Measurements from ENCODE around the gene NFRKB. TPM values are rescaled to one million over a fixed set of nuclear protein-coding genes. Genes with fewer than 3 reads are reported as not detected.

The NFRKB gene
- total and polyA plus RNA-seq, 11 donors: 5.0 to 23.1 (median 12.1) TPM

GRCh38 chr11:129930296-129930695 is 34.9 kb upstream of the NFRKB start:
- ATAC-seq: no peak

GRCh38 chr11:129929721-129930120 is 34.3 kb upstream of the NFRKB start:
- 88 to 94% (median 90%) methylated on average over 2 of the region's 2 CpGs for WGBS, 4 donors

More at GRCh38 chr11:129930296-129930695, 34.9 kb upstream of the NFRKB start:
- Histone ChIP-seq H3K9me3 (no peaks in the 10 kb centered on the region), H3K36me3 (peaks cover 0 to 64% (median 23%) of the 10 kb centered on the region in 9 donors), H3K27ac (no peak overlapping the region), H3K27me3 (no peaks in the 10 kb centered on the region), H3K4me3 (no peak overlapping the region), H3K4me1 (no peaks in the 10 kb centered on the region)
- DNase-seq: no peak
- 86 to 93% (median 88%) methylated on average over 6 of the region's 6 CpGs for WGBS, 4 donors
- TF ChIP-seq POLR2A (IDR thresholded peaks at IDR 0.05) (no peak), CTCF (IDR thresholded peaks at IDR 0.05) (no peak)
- intact Hi-C loops (cut with DNase I): loop anchor here in 1 of 10 donors (10.0 kb wide), 1 partner anchor 65 kb away; no protein-coding TSS in a partner anchor

GRCh38 chr11:129928923-129929692 is 33.7 kb upstream of the NFRKB start:
- Histone ChIP-seq H3K36me3 (peaks cover 0 to 66% (median 27%) of the 10 kb centered on the region in 9 donors), H3K4me3 (no peak overlapping the region), H3K4me1 (no peaks in the 10 kb centered on the region), H3K27ac (no peak overlapping the region), H3K27me3 (no peaks in the 10 kb centered on the region), H3K9me3 (no peaks in the 10 kb centered on the region)
- intact Hi-C loops (cut with DNase I): loop anchor here in 2 of 10 donors (10.0 kb wide), 2 partner anchors 66 to 76 kb away; partner anchors contain the start of gene PRDM10 (in 1 of the 2)
- TF ChIP-seq CTCF (IDR thresholded peaks at IDR 0.05) (no peak), POLR2A (IDR thresholded peaks at IDR 0.05) (no peak)
- ATAC-seq: no peak
- WGBS, 4 donors: 95 to 98% (median 96%) methylated on average over 3 of the region's 3 CpGs
- no peak for DNase-seq

More at GRCh38 chr11:129929721-129930120, 34.3 kb upstream of the NFRKB start:
- DNase-seq: no peak
- no peak for ATAC-seq
- Histone ChIP-seq H3K4me3 (no peak overlapping the region), H3K36me3 (peaks cover 0 to 67% (median 27%) of the 10 kb centered on the region in 9 donors), H3K9me3 (no peaks in the 10 kb centered on the region), H3K4me1 (no peaks in the 10 kb centered on the region), H3K27me3 (no peaks in the 10 kb centered on the region), H3K27ac (no peak overlapping the region)
- no peak for TF ChIP-seq POLR2A (IDR thresholded peaks at IDR 0.05)
- no peak for TF ChIP-seq CTCF (IDR thresholded peaks at IDR 0.05)
- intact Hi-C loops (cut with DNase I): loop anchor here in 3 of 10 donors (10.0 kb wide), 2 partner anchors 65 to 75 kb away; partner anchors contain the start of gene PRDM10 (in 1 of the 3)

GRCh38 chr11:129922674-129923073 is 27.3 kb upstream of the NFRKB start:
- Histone ChIP-seq H3K27me3 (no peaks in the 10 kb centered on the region), H3K9me3 (no peaks in the 10 kb centered on the region), H3K36me3 (peaks cover 0 to 44% (median 29%) of the 10 kb centered on the region in 9 donors), H3K27ac (no peak overlapping the region), H3K4me3 (no peak overlapping the region), H3K4me1 (peaks cover 0 to 4% (median 0%) of the 10 kb centered on the region in 12 donors)
- no peak for ATAC-seq
- WGBS, 4 donors: 91 to 93% (median 92%) methylated on average over 5 of the region's 5 CpGs
- DNase-seq: no peak
- intact Hi-C loops (cut with DNase I): loop anchor here in 9 of 10 donors (1.0 to 10.0 kb wide), 7 partner anchors 72 to 210 kb away; partner anchors contain the start of genes PRDM10 (in 2 of the 9) and APLP2 (in 1 of the 9)
- no peak for TF ChIP-seq CTCF (IDR thresholded peaks at IDR 0.05)
- no peak for TF ChIP-seq POLR2A (IDR thresholded peaks at IDR 0.05)
